SIG-M5 (cell line): Measurements from ENCODE around the gene TACC2.
"Not testable (repeated sequence)": the region's sequence is repeated elsewhere in the genome, so short reads cannot be mapped to it uniquely, and the experiment has no call there.

Source experiments
- DNase-seq: peaks from one replicate; lab custom pipeline; 2025; lab: John Stamatoyannopoulos, UW

The TACC2 gene

GRCh38 chr10:121984463-121984862 lies 4.5 kb upstream of the TACC2 start:
- no peak for DNase-seq

- DNase-seq: no peak
Measured at GRCh38 chr10:121990015-121990677, 1.2 kb downstream of the TACC2 start.

- not testable (repeated sequence) for DNase-seq
Measured at GRCh38 chr10:121991727-121992126, 2.8 kb downstream of the TACC2 start.

- DNase-seq: no peak
Measured at GRCh38 chr10:121994429-121994941, 5.5 kb downstream of the TACC2 start.

GRCh38 chr10:121998462-121998861 lies 9.5 kb downstream of the TACC2 start:
- no peak for DNase-seq

- DNase-seq: no peak
Measured at GRCh38 chr10:121999301-121999700, 10.3 kb downstream of the TACC2 start.

GRCh38 chr10:122001698-122002097 lies 12.7 kb downstream of the TACC2 start:
- DNase-seq: no peak

- DNase-seq: no peak
Measured at GRCh38 chr10:122007415-122007814, 18.5 kb downstream of the TACC2 start.

GRCh38 chr10:122010405-122011050 lies 21.6 kb downstream of the TACC2 start:
- DNase-seq: no peak

GRCh38 chr10:122012731-122013130 lies 23.8 kb downstream of the TACC2 start:
- no peak for DNase-seq

- DNase-seq: no peak
Measured at GRCh38 chr10:122013311-122013780, 24.4 kb downstream of the TACC2 start.

- DNase-seq: no peak
Measured at GRCh38 chr10:122014652-122015248, 25.8 kb downstream of the TACC2 start.

GRCh38 chr10:122017926-122018325 lies 29.0 kb downstream of the TACC2 start:
- not testable (repeated sequence) for DNase-seq

GRCh38 chr10:122018491-122018890 lies 29.5 kb downstream of the TACC2 start:
- DNase-seq: no peak

GRCh38 chr10:122018951-122019413 lies 30.0 kb downstream of the TACC2 start:
- no peak for DNase-seq

GRCh38 chr10:122019414-122019975 lies 30.5 kb downstream of the TACC2 start:
- DNase-seq: no peak

GRCh38 chr10:122020226-122020625 lies 31.3 kb downstream of the TACC2 start:
- DNase-seq: no peak

- DNase-seq: no peak
Measured at GRCh38 chr10:122021379-122021778, 32.4 kb downstream of the TACC2 start.

- DNase-seq: no peak
Measured at GRCh38 chr10:122021828-122022227, 32.9 kb downstream of the TACC2 start.

- no peak for DNase-seq
Measured at GRCh38 chr10:122022276-122022675, 33.3 kb downstream of the TACC2 start.

GRCh38 chr10:122023257-122023656 lies 34.3 kb downstream of the TACC2 start:
- not testable (repeated sequence) for DNase-seq

- no peak for DNase-seq
Measured at GRCh38 chr10:122029499-122030199, 40.7 kb downstream of the TACC2 start.
